Body of pancreas (tissue), 4 donors: ENCODE data around the gene EMB.
"Not testable (repeated sequence)": the region's sequence is repeated elsewhere in the genome, so short reads cannot be mapped to it uniquely, and the experiment has no call there.

Source experiments
- POLR2A ChIP-seq, 3 donors: fragments of 450-650 bp; IDR thresholded peaks; one replicate each; pipeline ENCODE4 v1.6.1; 2016; ENCODE audit warnings: antibody characterized with exemption in 3 of 3, mild to moderate bottlenecking in 2 of 3
- TF ChIP-seq, protein P1 (sequence below), 7 experiments: fragments of 450-650 bp in 4 of 7; fragments of 200-600 bp in 3 of 7; sonication (generic) in 3 of 7; IDR thresholded peaks; one replicate each; pipeline ENCODE4 v1.5.1; 2016 to 2019; ENCODE audit warnings: antibody characterized with exemption in 7 of 7

DNA sequence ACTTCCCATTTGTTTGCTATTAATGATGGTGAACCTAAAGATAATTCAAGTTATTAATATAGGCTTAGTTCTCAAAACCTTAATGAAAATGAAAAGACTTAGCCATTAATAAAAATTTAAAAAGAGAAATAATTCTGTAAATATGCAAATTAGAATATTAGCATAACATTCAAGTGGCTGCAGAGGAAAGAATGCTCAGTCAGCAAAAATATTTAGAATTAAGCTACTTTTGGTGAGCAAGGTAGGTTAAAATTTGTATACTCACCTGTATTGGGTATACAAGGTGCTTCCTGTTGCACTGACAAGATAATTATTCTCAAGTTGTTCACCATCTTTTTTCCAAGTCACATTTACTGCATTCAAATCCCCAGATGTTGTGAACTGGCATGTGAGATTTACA lies 30.2 kb downstream of the EMB start:
- TF ChIP-seq, protein P1, sequence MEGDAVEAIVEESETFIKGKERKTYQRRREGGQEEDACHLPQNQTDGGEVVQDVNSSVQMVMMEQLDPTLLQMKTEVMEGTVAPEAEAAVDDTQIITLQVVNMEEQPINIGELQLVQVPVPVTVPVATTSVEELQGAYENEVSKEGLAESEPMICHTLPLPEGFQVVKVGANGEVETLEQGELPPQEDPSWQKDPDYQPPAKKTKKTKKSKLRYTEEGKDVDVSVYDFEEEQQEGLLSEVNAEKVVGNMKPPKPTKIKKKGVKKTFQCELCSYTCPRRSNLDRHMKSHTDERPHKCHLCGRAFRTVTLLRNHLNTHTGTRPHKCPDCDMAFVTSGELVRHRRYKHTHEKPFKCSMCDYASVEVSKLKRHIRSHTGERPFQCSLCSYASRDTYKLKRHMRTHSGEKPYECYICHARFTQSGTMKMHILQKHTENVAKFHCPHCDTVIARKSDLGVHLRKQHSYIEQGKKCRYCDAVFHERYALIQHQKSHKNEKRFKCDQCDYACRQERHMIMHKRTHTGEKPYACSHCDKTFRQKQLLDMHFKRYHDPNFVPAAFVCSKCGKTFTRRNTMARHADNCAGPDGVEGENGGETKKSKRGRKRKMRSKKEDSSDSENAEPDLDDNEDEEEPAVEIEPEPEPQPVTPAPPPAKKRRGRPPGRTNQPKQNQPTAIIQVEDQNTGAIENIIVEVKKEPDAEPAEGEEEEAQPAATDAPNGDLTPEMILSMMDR (IDR thresholded peaks at IDR 0.05): not testable (repeated sequence)
- TF ChIP-seq POLR2A (IDR thresholded peaks at IDR 0.05): not testable (repeated sequence)
